Measurements from ENCODE around the gene HSPA14. TPM values are rescaled to one million over a fixed set of nuclear protein-coding genes. Genes with fewer than 3 reads are reported as not detected.

The HSPA14 gene
- total RNA-seq, 1 donor from 2014 or later, result 7.3 TPM

- ATAC-seq (ENCODE audit: poor library complexity), result no peak
- intact Hi-C loops (cut with DNase I), result no loop called here
- no peak for DNase-seq
These were observed 79.7 kb downstream of the HSPA14 start for GRCh38 chr10:14917827-14918226.

- no peak for ATAC-seq (ENCODE audit: poor library complexity)
- no peak for DNase-seq
- intact Hi-C loops (cut with DNase I), result no loop called here
These were observed 80.9 kb downstream of the HSPA14 start for GRCh38 chr10:14918964-14919363.

Other genes with a start within 250 kb of the HSPA14 start
- 3.3 TPM for gene FAM107B, start 63.4 kb upstream of the HSPA14 start, total RNA-seq
- 2.3 TPM for gene CDNF, start 269 bp upstream of the HSPA14 start, total RNA-seq
- 4.4 TPM for gene MSANTD7, start within 50 bp of the HSPA14 start, total RNA-seq
- gene SUV39H2, start 40.6 kb downstream of the HSPA14 start, total RNA-seq, result 4.1 TPM
- gene DCLRE1C, start 115.8 kb downstream of the HSPA14 start, total RNA-seq, result 2.2 TPM
- not detected for gene MEIG1, start 121.1 kb downstream of the HSPA14 start, total RNA-seq
- gene OLAH, start 205.6 kb downstream of the HSPA14 start, total RNA-seq, result 0.27 TPM

Measured in Right ventricle myocardium superior (tissue), 1 donor.